Kidney (tissue), 14 donors: Measurements from ENCODE around the gene PPFIBP1. TPM values are rescaled to one million over a fixed set of nuclear protein-coding genes. Genes with fewer than 3 reads are reported as not detected.
"Not testable (repeated sequence)": the region's sequence is repeated elsewhere in the genome, so short reads cannot be mapped to it uniquely, and the experiment has no call there.

ENCODE experiments used
- DNase-seq, 5 donors: peaks; one replicate each; pipeline ENCODE4 v3.0.0-alpha.2; 2013 to 2020
- FAIRE-seq: peaks from 2 replicates; lab custom pipeline; 2012; peaks lifted over from hg19 to GRCh38; lab: Jason Lieb, UNC
- H3K27ac ChIP-seq, 2 donors: one replicate each; pipeline ENCODE4 v1.7.0; 2013; ENCODE audit warnings: low read depth in 2 of 2, low read length in 2 of 2, inconsistent platforms in 1 of 2
- H3K27me3 ChIP-seq: one replicate; pipeline ENCODE4 v1.7.1; 2013; ENCODE audit warnings: low read length, inconsistent platforms; ENCODE audit not compliant: control insufficient read depth, insufficient read depth
- H3K36me3 ChIP-seq, 3 donors: one replicate each; pipeline versions ENCODE4 v1.7.0 to v1.7.1; 2013; ENCODE audit warnings: low read length in 3 of 3, control low read depth in 1 of 3, inconsistent platforms in 1 of 3; ENCODE audit not compliant: insufficient read depth in 3 of 3, control insufficient read depth in 2 of 3
- H3K4me1 ChIP-seq, 3 donors: one replicate each; pipeline versions ENCODE4 v1.7.0 to v1.7.1; 2013; ENCODE audit warnings: low read length in 3 of 3, inconsistent platforms in 1 of 3, low read depth in 1 of 3; ENCODE audit not compliant: control insufficient read depth in 2 of 3, insufficient read depth in 2 of 3
- H3K4me3 ChIP-seq, 3 donors: one replicate each; pipeline versions ENCODE4 v1.7.0 to v1.8.1; 2013; ENCODE audit warnings: low read length in 3 of 3, control low read depth in 1 of 3, inconsistent platforms in 1 of 3
- H3K9ac ChIP-seq, 3 donors: one replicate each; pipeline versions ENCODE4 v1.7.0 to v1.7.1; 2013; ENCODE audit warnings: low read length in 3 of 3, control low read depth in 1 of 3, inconsistent platforms in 1 of 3
- H3K9me3 ChIP-seq, 3 donors: one replicate each; pipeline versions ENCODE4 v1.7.0 to v1.7.1; 2013; ENCODE audit warnings: low read length in 3 of 3, control low read depth in 1 of 3, inconsistent platforms in 1 of 3; ENCODE audit not compliant: control insufficient read depth in 2 of 3, insufficient read depth in 1 of 3
- CTCF ChIP-seq: IDR thresholded peaks from 3 replicates; pipeline ENCODE4 v1.5.1; 2012; ENCODE audit warnings: mild to moderate bottlenecking, moderate library complexity, borderline replicate concordance; ENCODE audit not compliant: insufficient read depth; ENCODE audit errors: extremely low read depth
- intact Hi-C: fragments of 100-400 bp; cut with DNase I; formaldehyde crosslinking; loops from one replicate; pipeline ENCODE4 v1.11.1; 2022
- polyA plus RNA-seq: library from polyadenylated mRNA; stranded (reverse); fragments of 350-450 nt; fragmentation: Illumina TruSeq; extraction: RNeasy Lipid Tissue Mini Kit (QIAGEN cat#74804); gene quantifications from one replicate; pipeline ENCODE4 v1.2.3, GENCODE V29; 2014; ENCODE audit warnings: low read depth, low replicate concordance; ENCODE audit not compliant: insufficient read depth
- total RNA-seq: library from RNA; stranded (reverse); fragmentation: NEBNext Ultra II Directional; extraction: Animal tissue kit (Norgen Biotek cat#: 25700); gene quantifications from one replicate; pipeline ENCODE4 v1.2.1, GENCODE V29; 2021
- donor health status: control.
- donor health status: control.
- donor health status: control.
- donor health status: control.
- donor health status: control.
- donor health status: DM: yes; HTN: yes; CAD: no.
- donor health status: Normal renal cell carcinoma (clear cell type).

The PPFIBP1 gene
- total and polyA plus RNA-seq, 2 donors from 2014 or later: 12.7 to 175 TPM

- intact Hi-C loops: no loop called here
- Histone ChIP-seq H3K27ac (peak overlapping the region; percentile 52 to 84), H3K4me1 (peaks cover 0 to 17% (median 6%) of the 10 kb centered on the region in 3 donors)
Measured at GRCh38 chr12:27583057-27583797, 59.2 kb downstream of the PPFIBP1 start.

GRCh38 chr12:27583981-27584380 is 60.0 kb downstream of the PPFIBP1 start:
- Histone ChIP-seq H3K9me3 (no peaks in the 10 kb centered on the region), H3K27ac (peak overlapping the region; percentile 27 to 84), H3K36me3 (peaks cover 1 to 7% (median 3%) of the 10 kb centered on the region in 3 donors), H3K4me3 (no peak overlapping the region), H3K27me3 (no peaks in the 10 kb centered on the region), H3K4me1 (peaks cover 0 to 19% (median 6%) of the 10 kb centered on the region in 3 donors), H3K9ac (no peak overlapping the region)
- TF ChIP-seq CTCF: no peak
- DNase-seq: no peak
- intact Hi-C loops: no loop called here
- FAIRE-seq: no peak

More at GRCh38 chr12:27583057-27583797, 59.2 kb downstream of the PPFIBP1 start:
- no peak overlapping the region for H3K9ac ChIP-seq
- H3K27me3 ChIP-seq: no peaks in the 10 kb centered on the region
- DNase-seq (peak in 1 of 5 donors; percentile 52), FAIRE-seq (no peak)
- H3K36me3 ChIP-seq: peaks cover 4 to 11% (median 5%) of the 10 kb centered on the region in 3 donors
- TF ChIP-seq CTCF: no peak
- H3K9me3 ChIP-seq: no peaks in the 10 kb centered on the region
- H3K4me3 ChIP-seq: no peak overlapping the region

GRCh38 chr12:27585739-27586265 is 61.8 kb downstream of the PPFIBP1 start:
- H3K36me3 ChIP-seq: no peaks in the 10 kb centered on the region
- no peaks in the 10 kb centered on the region for H3K27me3 ChIP-seq
- DNase-seq (no peak), FAIRE-seq (no peak)
- H3K4me3 ChIP-seq: no peak overlapping the region
- no peaks in the 10 kb centered on the region for H3K9me3 ChIP-seq
- H3K27ac ChIP-seq: no peak overlapping the region
- no peak overlapping the region for H3K9ac ChIP-seq
- intact Hi-C loops: no loop called here
- H3K4me1 ChIP-seq: peaks cover 0 to 20% (median 6%) of the 10 kb centered on the region in 3 donors
- TF ChIP-seq CTCF: no peak

- H3K27me3 ChIP-seq, H3K9ac ChIP-seq, H3K36me3 ChIP-seq, H3K4me3 ChIP-seq, DNase-seq, intact Hi-C loops, H3K27ac ChIP-seq, H3K9me3 ChIP-seq, FAIRE-seq: not testable (repeated sequence)
- H3K4me1 ChIP-seq: peaks cover 0 to 20% (median 6%) of the 10 kb centered on the region in 3 donors
Measured at GRCh38 chr12:27588075-27588730, 64.2 kb downstream of the PPFIBP1 start.
